Motor neuron (in vitro differentiated cells): ENCODE measurements around the gene RNF148. TPM values are rescaled to one million over a fixed set of nuclear protein-coding genes. Genes with fewer than 3 reads are reported as not detected.
A peak's percentile ranks its signal among the peaks of the same experiment; 100 is the strongest.

Source experiments
- ATAC-seq, 8 experiments: fragments of 200-7000 bp; cut with Tn5 transposase; replicated peaks in 6 of 8; 2 replicates each; pipeline ENCODE4 v1.8.0; 2021; ENCODE audit warnings: mild to moderate bottlenecking in 8 of 8, moderate library complexity in 8 of 8
- H3K27ac ChIP-seq, 2 donors: fragments of 250-450 bp; sonication (Bioruptor Pico); 2 replicates each; pipeline ENCODE4 v1.9.0; 2021; ENCODE audit warnings: antibody characterized with exemption in 2 of 2, mild to moderate bottlenecking in 2 of 2, moderate library complexity in 1 of 2
- H3K4me1 ChIP-seq, 2 donors: fragments of 250-450 bp; sonication (Bioruptor Pico); replicated peaks in 1 of 2; 2 replicates each; pipeline ENCODE4 v1.6.1; 2021; ENCODE audit warnings: antibody characterized with exemption in 2 of 2, mild to moderate bottlenecking in 2 of 2, moderate library complexity in 1 of 2
- H3K4me3 ChIP-seq, 5 donors: fragments of 250-450 bp; sonication (Bioruptor Pico); 2 replicates each; pipeline ENCODE4 v1.9.0; 2021; ENCODE audit warnings: antibody characterized with exemption in 5 of 5, mild to moderate bottlenecking in 5 of 5, moderate library complexity in 4 of 5
- WGBS, 10 experiments: fragments of 450-650 bp; shearing (Covaris generic); methylation state at CpG; one replicate each; pipeline ENCODE4 v1.0.0; 2022; 5-methylcytosine and 5-hydroxymethylcytosine counted together
- in situ Hi-C, 9 experiments: fragments of 400-800 bp; cut with MboI; loops; one replicate each; pipeline ENCODE4 v1.15.0; 2021; ENCODE audit warnings: low sequenced_read_pairs in 9 of 9, low pct_unique_long_range_greater_than_20kb in 2 of 9; ENCODE audit not compliant: unreplicated experiment in 9 of 9
- total RNA-seq, 8 experiments: library from RNA; unstranded; fragments of 300-600 nt; gene quantifications; 2 replicates each; pipeline versions ENCODE4 v1.2.3 to v1.2.4, GENCODE V29; 2022

The RNF148 gene
- total RNA-seq, 8 experiments from 2014 or later: 0.16 to 1.4 (median 0.50) TPM

- Histone ChIP-seq H3K27ac (no peak overlapping the region), H3K4me3 (no peak overlapping the region), H3K4me1 (no peaks in the 10 kb centered on the region)
- no peak for ATAC-seq
- WGBS, 10 experiments: 0 to 96% (median 81%) methylated on average over 1 to 3 of the region's 3 CpGs
- in situ Hi-C loops: no loop called here
Observed at GRCh38 chr7:122715183-122715582, 12.5 kb upstream of the RNF148 start.

- in situ Hi-C loops: no loop called here
- Histone ChIP-seq H3K4me3 (no peak overlapping the region), H3K4me1 (peaks cover 0 to 4% of the 10 kb centered on the region in 2 donors), H3K27ac (no peak overlapping the region)
- no peak for ATAC-seq
- WGBS, 10 experiments: 0 to 73% (median 33%) methylated on average over 1 of the region's 1 CpG; no CpG with 5 or more reads in 3 of the 10 experiments
Observed at GRCh38 chr7:122710916-122711315, 8.2 kb upstream of the RNF148 start.

GRCh38 chr7:122709930-122710646 lies 7.4 kb upstream of the RNF148 start:
- 13 to 87% (median 69%) methylated on average over 1 to 5 of the region's 7 CpGs; no CpG with 5 or more reads in 2 of the 10 experiments for WGBS, 10 experiments
- Histone ChIP-seq H3K27ac (no peak overlapping the region), H3K4me1 (peaks cover 0 to 4% of the 10 kb centered on the region in 2 donors), H3K4me3 (no peak overlapping the region)
- in situ Hi-C loops: no loop called here
- ATAC-seq: no peak

GRCh38 chr7:122706836-122707235 lies 4.1 kb upstream of the RNF148 start:
- in situ Hi-C loops: no loop called here
- WGBS, 10 experiments: 17 to 100% (median 62%) methylated on average over 1 to 2 of the region's 2 CpGs; no CpG with 5 or more reads in 4 of the 10 experiments
- no peak overlapping the region for H3K4me3 ChIP-seq
- ATAC-seq: peak in 2 of 8 experiments; percentile 44 to 55
- peaks cover 0 to 4% of the 10 kb centered on the region in 2 donors for H3K4me1 ChIP-seq
- no peak overlapping the region for H3K27ac ChIP-seq

- no peak for ATAC-seq
- peaks cover 0 to 9% of the 10 kb centered on the region in 2 donors for H3K4me1 ChIP-seq
- no peak within 1 kb of the TSS for H3K27ac ChIP-seq
- in situ Hi-C loops: no loop called here
- H3K4me3 ChIP-seq: no peak within 1 kb of the TSS
Observed at GRCh38 chr7:122699017-122699416, 3.7 kb downstream of the RNF148 start, which contains the start of gene RNF133. RNF133 (minus strand) TSS chr7:122699117; CDS start chr7:122698918, 199 bp downstream.

- 40 to 100% (median 60%) methylated on average over 1 of the region's 1 CpG; no CpG with 5 or more reads in 5 of the 10 experiments for WGBS, 10 experiments
- Histone ChIP-seq H3K4me1 (peaks cover 0 to 9% of the 10 kb centered on the region in 2 donors), H3K4me3 (no peak overlapping the region), H3K27ac (no peak overlapping the region)
- in situ Hi-C loops: no loop called here
- peak in 2 of 8 experiments; percentile 12 to 56 for ATAC-seq
Observed at GRCh38 chr7:122695816-122696215, 6.9 kb downstream of the RNF148 start.

GRCh38 chr7:122694697-122695096 lies 8.0 kb downstream of the RNF148 start:
- peaks cover 0 to 9% of the 10 kb centered on the region in 2 donors for H3K4me1 ChIP-seq
- in situ Hi-C loops: no loop called here
- no peak overlapping the region for H3K4me3 ChIP-seq
- H3K27ac ChIP-seq: no peak overlapping the region
- WGBS, 10 experiments: 0 to 100% (median 63%) methylated on average over 1 to 2 of the region's 2 CpGs; no CpG with 5 or more reads in 4 of the 10 experiments
- ATAC-seq: no peak

- Histone ChIP-seq H3K27ac (no peak overlapping the region), H3K4me1 (peaks cover 0 to 9% of the 10 kb centered on the region in 2 donors), H3K4me3 (no peak overlapping the region)
- ATAC-seq: no peak
- WGBS, 10 experiments: 37 to 100% (median 86%) methylated on average over 1 to 2 of the region's 3 CpGs; no CpG with 5 or more reads in 2 of the 10 experiments
- in situ Hi-C loops: no loop called here
Observed at GRCh38 chr7:122692769-122693309, 9.9 kb downstream of the RNF148 start.

- Histone ChIP-seq H3K27ac (no peak overlapping the region), H3K4me3 (no peak overlapping the region), H3K4me1 (peaks cover 0 to 9% of the 10 kb centered on the region in 2 donors)
- in situ Hi-C loops: no loop called here
- WGBS, 10 experiments: 13 to 100% (median 89%) methylated on average over 1 to 5 of the region's 14 CpGs; no CpG with 5 or more reads in 2 of the 10 experiments
- ATAC-seq: no peak
Observed at GRCh38 chr7:122691569-122692235, 11.0 kb downstream of the RNF148 start.

- 0 to 100% (median 91%) methylated on average over 1 to 11 of the region's 13 CpGs; no CpG with 5 or more reads in 2 of the 10 experiments for WGBS, 10 experiments
- in situ Hi-C loops: no loop called here
- Histone ChIP-seq H3K4me1 (no peaks in the 10 kb centered on the region), H3K27ac (no peak overlapping the region), H3K4me3 (no peak overlapping the region)
- ATAC-seq: no peak
Observed at GRCh38 chr7:122689346-122690109, 13.2 kb downstream of the RNF148 start.

GRCh38 chr7:122688400-122688998 lies 14.2 kb downstream of the RNF148 start:
- Histone ChIP-seq H3K27ac (no peak overlapping the region), H3K4me1 (no peaks in the 10 kb centered on the region), H3K4me3 (no peak overlapping the region)
- 16 to 94% (median 46%) methylated on average over 1 to 4 of the region's 6 CpGs; no CpG with 5 or more reads in 2 of the 10 experiments for WGBS, 10 experiments
- ATAC-seq: no peak
- in situ Hi-C loops: no loop called here

- WGBS, 10 experiments: 19 to 80% (median 52%) methylated on average over 1 to 9 of the region's 10 CpGs; no CpG with 5 or more reads in 2 of the 10 experiments
- ATAC-seq: no peak
- Histone ChIP-seq H3K4me1 (no peaks in the 10 kb centered on the region), H3K27ac (no peak overlapping the region), H3K4me3 (no peak overlapping the region)
- in situ Hi-C loops: no loop called here
Observed at GRCh38 chr7:122686360-122686878, 16.3 kb downstream of the RNF148 start.
